Limb (tissue), 2 donors: ENCODE data around the gene IMMT.

Source experiments
- DNase-seq, 2 donors: peaks; one replicate each; pipeline ENCODE4 v3.0.0-alpha.2; 2016; ENCODE audit errors: extremely low spot score in 2 of 2

Gene IMMT

GRCh38 chr2:86143926-86144685 is 51.2 kb downstream of the IMMT start:
- DNase-seq, result no peak

- DNase-seq, result no peak
These were observed 52.0 kb downstream of the IMMT start for GRCh38 chr2:86143307-86143706.

DNA sequence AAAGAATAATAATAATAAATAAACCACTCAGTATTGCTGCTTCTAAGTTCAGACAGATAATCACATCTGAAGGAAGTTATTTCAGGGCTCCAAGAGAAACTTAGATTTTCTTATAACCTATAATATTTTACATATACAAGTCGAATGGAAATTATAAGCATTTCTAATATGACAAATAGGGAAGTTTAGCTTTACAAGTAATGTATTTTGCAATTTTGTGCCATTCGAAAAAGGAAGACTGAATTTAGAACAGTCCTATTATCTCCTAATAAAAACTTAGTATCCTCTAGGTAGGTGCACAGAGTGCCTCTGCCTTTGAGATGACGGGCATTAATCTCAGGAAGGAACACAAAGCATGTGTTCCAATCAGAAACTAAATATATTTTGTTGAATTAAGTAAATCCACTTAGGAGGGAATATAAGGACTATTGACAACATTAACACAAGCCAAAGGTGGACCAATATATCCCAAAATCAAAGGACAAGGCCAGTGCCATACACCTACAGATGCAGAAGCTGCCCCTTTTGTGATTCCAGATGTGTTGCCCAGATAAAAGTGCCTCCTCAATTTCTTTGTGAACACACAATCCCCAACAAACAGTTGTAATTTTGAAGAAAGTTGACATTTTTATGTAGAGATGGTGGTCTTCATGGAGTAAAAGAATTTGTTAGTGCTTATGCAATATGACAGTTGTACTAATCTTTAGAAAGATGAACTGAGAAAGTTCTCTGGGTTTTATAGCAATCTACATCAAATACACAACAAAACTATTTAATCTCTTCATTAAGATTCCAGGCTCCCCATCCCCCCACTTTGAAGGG is 52.6 kb downstream of the IMMT start:
- DNase-seq, result no peak

DNA sequence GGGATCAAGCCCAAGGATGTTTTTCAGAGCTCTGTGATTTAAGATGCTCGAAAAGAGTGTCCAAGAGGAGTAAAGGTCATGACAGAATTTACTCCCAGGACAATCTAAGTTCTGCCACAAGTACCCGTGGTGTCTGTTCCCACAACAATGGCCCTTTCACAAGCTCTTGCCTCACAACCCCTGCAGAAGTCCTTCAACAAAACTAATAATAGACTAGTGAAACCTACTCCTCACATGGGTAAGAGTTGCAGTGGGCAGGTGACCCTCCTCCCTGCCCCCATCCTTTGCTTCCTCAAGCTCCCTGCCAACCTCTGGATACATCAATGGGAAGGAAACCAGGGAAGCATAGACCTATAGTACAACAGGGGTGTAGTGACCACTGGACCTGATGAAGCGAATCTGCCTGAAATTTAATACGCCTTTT is 54.3 kb downstream of the IMMT start:
- DNase-seq, result no peak

DNA sequence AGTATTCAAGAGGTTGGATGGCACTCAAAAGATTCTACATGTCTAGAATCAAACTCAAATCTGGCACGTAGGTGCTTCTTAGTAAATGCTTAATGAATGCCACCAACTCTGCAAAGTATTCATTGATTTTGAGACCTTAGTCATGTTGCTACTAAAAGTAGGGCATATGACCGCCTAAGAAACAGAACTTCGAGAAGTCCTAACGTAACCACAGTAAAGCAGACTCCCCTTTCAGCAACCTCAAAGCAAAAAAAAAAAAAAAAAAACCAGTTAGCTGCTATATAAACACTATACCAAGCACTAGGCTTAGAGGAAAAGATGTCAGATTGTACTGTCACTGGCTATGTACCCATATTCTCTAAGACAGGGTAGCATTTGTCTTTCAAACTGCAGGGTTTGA is 55.3 kb downstream of the IMMT start:
- DNase-seq, result no peak

DNA sequence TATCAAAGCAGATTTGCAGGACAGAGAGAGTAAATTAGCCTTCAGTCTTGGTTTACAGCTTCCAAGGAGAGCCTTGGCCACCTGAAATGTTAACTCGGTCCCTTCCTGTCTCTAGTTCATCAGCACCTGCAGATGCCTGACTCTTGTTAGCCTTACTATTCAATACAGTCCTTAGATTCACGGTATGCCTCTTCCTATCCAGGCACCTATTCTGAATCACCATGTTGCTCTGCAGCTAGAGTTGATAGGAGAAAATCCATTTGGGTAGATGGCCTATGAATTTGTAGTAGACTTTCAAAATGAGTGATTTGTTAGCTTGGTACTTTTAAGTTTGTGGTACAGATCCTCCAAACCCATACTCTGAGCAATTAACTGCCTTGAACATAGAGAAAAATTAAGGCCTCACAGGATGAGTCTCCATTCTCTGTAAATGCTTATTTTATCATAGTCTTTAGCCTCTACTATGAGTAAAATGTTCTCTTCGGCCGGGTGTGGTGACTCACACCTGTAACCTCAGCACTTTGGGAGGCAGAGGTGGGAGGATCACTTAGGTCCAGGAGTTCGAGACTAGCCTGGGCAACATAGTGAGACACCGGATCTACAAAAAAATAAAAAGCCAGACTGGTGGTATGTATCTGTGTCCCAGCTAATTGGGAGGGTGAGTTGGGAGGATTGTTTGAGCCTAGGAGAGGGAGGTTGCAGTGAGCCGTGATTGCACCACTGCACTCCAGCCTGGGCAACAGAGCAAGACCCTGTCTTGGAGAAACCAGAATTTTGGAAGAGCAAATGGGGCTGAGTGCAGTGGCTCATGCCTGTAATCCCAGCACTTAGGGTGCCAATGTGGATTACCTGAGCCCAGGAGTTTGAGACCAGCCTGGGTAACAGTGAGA is 56.3 kb downstream of the IMMT start:
- DNase-seq, result no peak

GRCh38 chr2:86136141-86136540 is 59.1 kb downstream of the IMMT start:
- no peak for DNase-seq

DNA sequence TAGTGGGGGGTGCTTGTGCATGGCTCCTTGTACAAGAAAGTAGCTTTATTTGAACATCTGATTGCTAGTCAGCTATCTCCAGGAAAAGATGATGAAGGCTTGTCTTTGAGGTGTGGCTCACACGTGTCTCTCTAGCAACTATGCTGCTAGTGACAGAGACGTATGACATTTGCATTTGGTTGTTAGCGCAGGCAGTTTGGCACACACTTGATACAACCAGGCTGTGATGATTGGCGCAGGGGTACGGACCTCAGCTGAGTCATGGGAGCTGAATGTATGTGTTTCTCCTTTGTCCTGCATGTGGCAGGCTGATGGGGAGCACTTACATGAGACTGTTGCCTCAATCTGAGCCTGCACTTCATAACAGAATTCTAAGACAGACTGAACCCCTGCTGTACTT is 59.6 kb downstream of the IMMT start:
- no peak for DNase-seq

GRCh38 chr2:86134709-86135108 is 60.6 kb downstream of the IMMT start:
- no peak for DNase-seq

DNA sequence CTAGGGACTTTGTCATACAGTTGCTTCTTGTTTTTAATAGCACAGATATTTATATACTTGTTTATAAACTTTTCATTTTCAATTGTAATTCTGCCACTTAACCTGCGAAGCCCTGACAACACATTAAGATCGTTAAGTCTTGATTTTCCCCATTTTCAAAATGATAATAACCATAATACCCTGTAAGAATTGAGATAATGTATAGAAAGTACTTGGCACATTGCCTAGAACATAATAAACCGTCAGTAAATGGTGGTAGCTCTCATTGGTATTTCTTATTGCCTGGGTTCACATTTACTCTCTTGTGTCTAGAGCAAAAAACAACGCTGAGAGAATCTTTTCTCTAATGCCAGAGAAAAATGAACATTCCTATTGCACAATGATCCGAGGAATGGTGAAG is 70.6 kb downstream of the IMMT start:
- no peak for DNase-seq

DNA sequence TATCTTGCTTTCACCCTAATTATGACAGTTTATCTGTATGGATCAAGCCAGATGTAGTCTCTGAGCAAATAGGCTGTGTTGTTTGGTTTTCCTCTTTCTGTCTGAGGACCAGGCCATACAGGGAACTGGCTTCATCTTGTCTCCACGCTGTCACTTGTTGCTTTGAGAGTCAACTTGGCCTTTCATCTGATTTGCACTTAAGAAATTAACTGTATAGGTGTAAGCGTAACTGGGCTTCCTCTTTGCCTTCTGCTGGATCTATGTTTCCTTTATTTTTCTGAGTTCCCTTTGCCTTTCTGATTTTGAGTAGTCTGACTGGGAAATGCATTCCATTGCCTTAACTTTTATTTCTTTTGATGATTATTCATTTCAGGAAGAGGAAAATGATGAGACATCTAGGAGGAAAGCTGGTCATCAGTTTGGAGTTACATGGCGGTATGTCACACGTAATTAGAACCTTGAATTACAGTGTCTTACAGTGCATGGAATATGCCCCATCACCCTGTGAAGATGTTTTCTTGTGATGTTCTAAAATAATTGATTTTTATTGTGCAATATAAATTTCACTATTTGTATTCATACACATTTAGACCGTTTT is 71.8 kb downstream of the IMMT start:
- DNase-seq, result no peak

DNA sequence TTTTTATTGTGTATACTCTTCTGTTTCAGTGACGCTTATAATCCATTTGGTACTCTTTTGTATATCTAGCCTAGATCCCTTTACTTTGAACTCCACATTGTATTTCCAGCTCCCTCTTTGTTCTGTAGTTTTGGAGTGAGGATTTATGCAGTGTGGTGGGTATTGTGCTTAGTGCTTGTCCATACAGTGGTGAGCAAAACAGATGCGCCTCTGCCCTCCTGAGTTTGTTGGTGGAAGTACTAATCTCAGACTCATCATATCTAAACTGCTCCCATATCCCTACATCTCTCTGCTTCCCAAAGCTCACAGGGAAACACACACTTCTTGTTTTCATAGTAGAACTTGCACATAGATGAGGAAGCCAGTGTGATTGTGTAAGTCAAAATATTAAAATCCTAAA is 77.1 kb downstream of the IMMT start:
- DNase-seq, result no peak

- no peak for DNase-seq
These were observed 88.2 kb downstream of the IMMT start for GRCh38 chr2:86107031-86107430.

DNA sequence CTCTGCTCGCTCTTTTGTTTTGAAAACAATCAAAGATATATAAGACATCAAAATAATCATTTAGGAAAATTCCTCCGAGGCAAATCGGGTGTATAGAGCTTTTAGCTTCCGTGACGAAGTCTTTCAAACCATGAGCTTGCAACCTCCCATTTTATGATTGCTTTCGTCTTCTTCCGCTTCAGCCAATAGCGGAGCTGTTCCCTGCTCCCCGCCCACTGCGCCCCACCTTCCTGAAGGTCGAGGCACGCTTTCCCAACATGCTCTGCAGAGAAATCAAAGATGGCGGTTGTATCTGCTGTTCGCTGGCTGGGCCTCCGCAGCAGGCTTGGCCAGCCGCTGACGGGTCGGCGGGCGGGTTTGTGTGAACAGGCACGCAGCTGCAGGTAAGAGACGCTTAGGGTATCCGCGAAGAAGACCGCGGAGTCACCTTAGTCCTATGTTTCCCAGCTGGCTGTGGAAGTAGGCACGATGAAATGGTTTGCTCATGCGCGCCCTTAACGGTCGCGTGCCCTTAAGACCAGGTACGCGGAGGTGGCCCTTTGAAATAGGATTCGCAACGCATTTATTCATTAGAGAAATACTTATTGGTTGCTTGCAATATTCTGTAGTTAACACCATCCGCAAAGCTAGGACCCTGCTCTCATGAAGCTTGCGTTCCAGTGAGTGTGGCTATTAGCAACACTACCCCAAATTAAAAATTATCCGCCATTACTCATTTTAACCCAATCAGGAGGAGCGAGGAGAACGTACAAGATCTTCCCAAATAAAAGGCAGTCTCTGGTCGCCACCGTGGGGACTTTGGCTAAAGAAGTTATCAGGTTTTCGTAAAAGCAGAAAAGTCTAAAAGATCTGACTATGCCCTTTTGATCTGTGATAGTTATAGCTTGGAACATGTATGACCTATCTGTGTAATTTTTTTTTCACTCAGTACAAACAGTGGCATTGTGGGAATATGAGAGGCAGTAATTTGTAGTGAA is 89.0 kb downstream of the IMMT start, which contains the start of gene PTCD3:
PTCD3 (plus strand) TSS at position 267 of the 977 bp plus-strand sequence; CDS start at position 280, 13 bp downstream.
- peak; percentile 93 to 99 for DNase-seq

GRCh38 chr2:86105252-86105968 is 89.9 kb downstream of the IMMT start, which contains the start of gene POLR1A:
TSS of gene POLR1A (minus strand) at chr2:86105886. CDS start at chr2:86105776, 110 bp downstream.
- DNase-seq, result peak; percentile 91 to 92

DNA sequence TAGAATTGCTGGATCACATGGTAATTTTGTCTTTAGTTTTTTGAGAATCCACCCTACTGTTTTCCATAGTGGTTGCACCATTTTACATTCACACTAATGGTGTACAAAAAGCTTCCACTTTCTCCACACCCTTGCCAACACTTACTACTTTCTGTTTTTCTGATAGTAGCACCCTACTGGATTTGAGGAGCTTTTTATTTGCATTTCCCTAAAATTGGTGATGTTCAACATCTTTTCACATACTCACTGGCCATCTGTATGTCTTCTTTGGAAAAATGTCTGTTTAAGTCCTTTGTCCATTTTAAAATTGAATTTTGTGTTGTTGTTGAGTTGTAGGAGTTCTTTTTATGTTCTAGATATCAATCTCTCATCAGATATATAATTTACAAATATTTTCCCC is 93.1 kb downstream of the IMMT start:
- DNase-seq, result no peak

DNA sequence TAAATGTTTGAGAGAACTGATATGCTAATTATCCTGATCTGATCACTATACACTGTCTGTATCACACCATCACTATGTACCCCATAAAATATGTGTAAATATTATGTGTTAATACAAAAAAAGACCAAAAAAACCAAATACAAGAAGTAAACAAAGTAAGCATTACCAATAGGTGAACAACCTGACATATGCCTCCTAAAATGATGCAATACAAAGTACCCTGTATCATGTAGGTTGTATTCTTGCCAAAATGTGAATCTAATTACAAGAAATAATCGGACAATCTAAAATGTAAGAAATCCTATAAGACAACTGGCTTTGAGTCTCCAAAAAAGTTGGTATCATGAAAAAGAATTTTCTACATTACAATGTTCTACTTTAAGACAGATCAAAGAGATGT is 97.3 kb downstream of the IMMT start:
- no peak for DNase-seq

DNA sequence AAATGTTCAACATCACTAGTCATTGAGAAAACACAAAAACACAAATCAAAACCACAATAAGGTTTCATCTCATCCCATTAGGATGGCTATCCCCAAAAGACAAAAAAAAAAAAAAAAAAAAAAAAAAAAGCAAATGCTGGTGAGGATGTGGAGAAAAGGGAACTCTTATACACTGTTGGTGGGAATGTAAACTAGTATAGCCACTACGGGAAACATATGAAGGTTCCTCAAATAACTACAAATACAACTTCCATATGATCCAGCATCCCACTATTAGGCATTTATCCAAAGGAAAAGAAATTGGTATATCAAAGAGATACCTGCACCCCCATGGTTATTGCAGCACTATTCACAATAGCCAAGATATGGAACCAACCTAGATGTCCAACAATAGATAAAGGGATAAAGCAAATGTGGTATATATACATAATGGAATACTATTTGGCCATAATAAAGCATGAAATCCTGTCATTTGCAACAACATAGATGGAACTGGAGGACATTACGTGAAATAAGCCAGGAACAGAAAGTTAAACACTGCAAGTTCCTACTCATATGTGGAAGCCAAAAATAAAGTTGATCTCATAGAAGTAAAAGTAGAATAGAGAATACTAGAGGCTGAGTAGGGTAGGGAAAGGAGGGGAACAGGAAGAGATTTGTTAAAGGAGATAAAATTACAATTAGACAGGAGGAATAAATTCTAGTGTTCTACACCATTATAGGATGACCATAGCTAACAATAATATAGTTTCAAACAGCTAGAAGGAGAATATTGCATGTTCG is 98.0 kb downstream of the IMMT start:
- DNase-seq, result no peak

GRCh38 chr2:86094229-86094628 is 101.0 kb downstream of the IMMT start:
- DNase-seq, result no peak
